ENCODE results near the gene TAS2R39.
"Not testable (repeated sequence)": the region's sequence is repeated elsewhere in the genome, so short reads cannot be mapped to it uniquely, and the experiment has no call there.

TAS2R39 gene

GRCh38 chr7:143172354-143172753, 10.9 kb upstream of the TAS2R39 start:
- DNase-seq = no peak
- Histone ChIP-seq H3K4me3 (ENCODE audit: low read depth, low read length) (no peak overlapping the region), H3K36me3 (no peaks in the 10 kb centered on the region)

GRCh38 chr7:143176128-143176527, 7.1 kb upstream of the TAS2R39 start:
- Histone ChIP-seq H3K36me3 (no peaks in the 10 kb centered on the region), H3K27me3 (no peaks in the 10 kb centered on the region), H3K4me3 (ENCODE audit: low read depth, low read length) (no peak overlapping the region), H3K9me3 (no peaks in the 10 kb centered on the region), H3K4me1 (no peaks in the 10 kb centered on the region)
- no peak for DNase-seq
- no peak for TF ChIP-seq CTCF (IDR thresholded peaks at IDR 0.05; ENCODE audit: low read depth, low read length)

More at GRCh38 chr7:143172354-143172753, 10.9 kb upstream of the TAS2R39 start:
- Histone ChIP-seq H3K27me3 (no peaks in the 10 kb centered on the region), H3K4me1 (no peaks in the 10 kb centered on the region), H3K9me3 (no peaks in the 10 kb centered on the region)
- no peak for TF ChIP-seq CTCF (IDR thresholded peaks at IDR 0.05; ENCODE audit: low read depth, low read length)

GRCh38 chr7:143177374-143178119, 5.7 kb upstream of the TAS2R39 start:
- Histone ChIP-seq H3K27me3 (no peaks in the 10 kb centered on the region), H3K9me3 (no peaks in the 10 kb centered on the region), H3K4me1 (no peaks in the 10 kb centered on the region), H3K36me3 (no peaks in the 10 kb centered on the region), H3K4me3 (ENCODE audit: low read depth, low read length) (no peak overlapping the region)
- no peak for DNase-seq
- TF ChIP-seq CTCF (IDR thresholded peaks at IDR 0.05; ENCODE audit: low read depth, low read length) = no peak

- H3K9me3 ChIP-seq; H3K4me3 ChIP-seq (ENCODE audit: low read depth, low read length); DNase-seq; H3K36me3 ChIP-seq; H3K4me1 ChIP-seq; H3K27me3 ChIP-seq: not testable (repeated sequence)
Observed at GRCh38 chr7:143180771-143181170, 2.4 kb upstream of the TAS2R39 start.

- H3K4me3 ChIP-seq (ENCODE audit: low read depth, low read length) = no peak overlapping the region
- H3K4me1 ChIP-seq = no peaks in the 10 kb centered on the region
- H3K27me3 ChIP-seq = no peaks in the 10 kb centered on the region
- H3K36me3 ChIP-seq = no peaks in the 10 kb centered on the region
- no peak for DNase-seq
- H3K9me3 ChIP-seq = no peaks in the 10 kb centered on the region
- no peak for TF ChIP-seq CTCF (IDR thresholded peaks at IDR 0.05; ENCODE audit: low read depth, low read length)
Observed at GRCh38 chr7:143181349-143181748, 1.9 kb upstream of the TAS2R39 start.

GRCh38 chr7:143185551-143185950, 2.3 kb downstream of the TAS2R39 start:
- no peak for DNase-seq
- Histone ChIP-seq H3K27me3 (no peaks in the 10 kb centered on the region), H3K9me3 (no peaks in the 10 kb centered on the region), H3K4me1 (no peaks in the 10 kb centered on the region), H3K36me3 (no peaks in the 10 kb centered on the region), H3K4me3 (ENCODE audit: low read depth, low read length) (no peak overlapping the region)
- TF ChIP-seq CTCF (IDR thresholded peaks at IDR 0.05; ENCODE audit: low read depth, low read length) = no peak

Data from BE2C (cell line).